Fibroblast of mammary gland (primary cell): ENCODE measurements around the gene NAA80.

Source experiments
- DNase-seq: peaks from one replicate; pipeline ENCODE4 v3.0.0-alpha.2; 2010; ENCODE audit warnings: low read depth
- H3K4me3 ChIP-seq: 2 replicates; pipeline ENCODE4 v1.5.1; 2011; ENCODE audit warnings: low read depth, mild to moderate bottlenecking, low read length, moderate library complexity; ENCODE audit not compliant: control insufficient read depth
- CTCF ChIP-seq: conservative IDR thresholded peaks from 2 replicates; pipeline ENCODE4 v1.5.1; 2011; ENCODE audit warnings: low read depth, low read length, inconsistent platforms; ENCODE audit not compliant: control insufficient read depth, insufficient read depth

NAA80 gene

GRCh38 chr3:50338965-50339364 is 39.8 kb upstream of the NAA80 start:
- no peak for DNase-seq
- H3K4me3 ChIP-seq: peak overlapping the region; percentile 79
- TF ChIP-seq CTCF: no peak

- TF ChIP-seq CTCF: no peak
- DNase-seq: peak; percentile 99
- peak overlapping the region; percentile 96 for H3K4me3 ChIP-seq
Observed at GRCh38 chr3:50337175-50337861, 38.1 kb upstream of the NAA80 start.

GRCh38 chr3:50336452-50337174 is 37.4 kb upstream of the NAA80 start:
- TF ChIP-seq CTCF: no peak
- peak; percentile 46 for DNase-seq
- H3K4me3 ChIP-seq: peak overlapping the region; percentile 96

- no peak for DNase-seq
- peak overlapping the region; percentile 13 for H3K4me3 ChIP-seq
- no peak for TF ChIP-seq CTCF
Observed at GRCh38 chr3:50334339-50335075, 35.3 kb upstream of the NAA80 start.

- DNase-seq: peak; percentile 93
- TF ChIP-seq CTCF: no peak
- H3K4me3 ChIP-seq: peak overlapping the region; percentile 13
Observed at GRCh38 chr3:50333744-50334328, 34.6 kb upstream of the NAA80 start.

- H3K4me3 ChIP-seq: no peak overlapping the region
- DNase-seq: no peak
- TF ChIP-seq CTCF: no peak
Observed at GRCh38 chr3:50331364-50331907, 32.2 kb upstream of the NAA80 start.
